Activated CD4-positive, CD25-positive, alpha-beta regulatory T cell treated with anti-CD3 and anti-CD28 coated beads, Interleukin-2, amount 50 U/mL, for 16 hours (primary cell): Measurements from ENCODE around the gene CDK9.

Experiments used
- DNase-seq: peaks from one replicate; pipeline ENCODE4 v3.0.0-alpha.2; 2020; ENCODE audit warnings: low read depth, low spot score

The CDK9 gene

GRCh38 chr9:127803507-127804352 lies 17.9 kb downstream of the CDK9 start:
- no peak for DNase-seq

GRCh38 chr9:127805620-127806019 lies 19.8 kb downstream of the CDK9 start:
- no peak for DNase-seq

- no peak for DNase-seq
These were observed 21.0 kb downstream of the CDK9 start for GRCh38 chr9:127806871-127807270.

GRCh38 chr9:127808347-127809001 lies 22.6 kb downstream of the CDK9 start:
- no peak for DNase-seq

- DNase-seq = no peak
These were observed 23.2 kb downstream of the CDK9 start for GRCh38 chr9:127809002-127809539.

GRCh38 chr9:127809540-127810377 lies 23.9 kb downstream of the CDK9 start:
- no peak for DNase-seq

GRCh38 chr9:127810378-127811187 lies 24.7 kb downstream of the CDK9 start:
- DNase-seq = no peak

- no peak for DNase-seq
These were observed 26.2 kb downstream of the CDK9 start for GRCh38 chr9:127812011-127812410.

GRCh38 chr9:127812936-127813675 lies 27.3 kb downstream of the CDK9 start:
- no peak for DNase-seq

- DNase-seq = no peak
These were observed 27.9 kb downstream of the CDK9 start for GRCh38 chr9:127813686-127814226.

GRCh38 chr9:127814619-127815511 lies 29.0 kb downstream of the CDK9 start:
- no peak for DNase-seq

GRCh38 chr9:127815512-127816361 lies 29.9 kb downstream of the CDK9 start:
- DNase-seq = no peak

- no peak for DNase-seq
These were observed 30.5 kb downstream of the CDK9 start for GRCh38 chr9:127816362-127816725.

GRCh38 chr9:127816728-127817127 lies 30.9 kb downstream of the CDK9 start:
- no peak for DNase-seq

GRCh38 chr9:127817881-127818434 lies 32.1 kb downstream of the CDK9 start:
- DNase-seq = no peak

- DNase-seq = no peak
These were observed 32.7 kb downstream of the CDK9 start for GRCh38 chr9:127818574-127818973.

- no peak for DNase-seq
These were observed 36.3 kb downstream of the CDK9 start for GRCh38 chr9:127822108-127822507.
